NCI-H345 treated with DMSO at 0.1 percent for 48 hours (cell line): ENCODE results near the gene MARCHF10.
"Not testable (repeated sequence)": the region's sequence is repeated elsewhere in the genome, so short reads cannot be mapped to it uniquely, and the experiment has no call there.

Experiments used
- DNase-seq: peaks from one replicate; lab custom pipeline; 2025; ENCODE audit not compliant: unreplicated experiment; lab: John Stamatoyannopoulos, UW

The MARCHF10 gene

GRCh38 chr17:62702746-62703260 lies 105.3 kb downstream of the MARCHF10 start:
- DNase-seq: no peak

GRCh38 chr17:62701706-62702085 lies 106.4 kb downstream of the MARCHF10 start:
- DNase-seq: no peak

- DNase-seq: no peak
Measured at GRCh38 chr17:62700964-62701705, 107.0 kb downstream of the MARCHF10 start.

GRCh38 chr17:62698459-62698858 lies 109.7 kb downstream of the MARCHF10 start:
- DNase-seq: not testable (repeated sequence)

- DNase-seq: no peak
Measured at GRCh38 chr17:62696726-62697490, 111.2 kb downstream of the MARCHF10 start.

- no peak for DNase-seq
Measured at GRCh38 chr17:62696256-62696655, 111.9 kb downstream of the MARCHF10 start.

GRCh38 chr17:62695093-62695738 lies 112.9 kb downstream of the MARCHF10 start:
- not testable (repeated sequence) for DNase-seq

GRCh38 chr17:62693616-62694409 lies 114.3 kb downstream of the MARCHF10 start:
- no peak for DNase-seq

- DNase-seq: no peak
Measured at GRCh38 chr17:62692721-62693431, 115.2 kb downstream of the MARCHF10 start.

- no peak for DNase-seq
Measured at GRCh38 chr17:62692159-62692651, 115.9 kb downstream of the MARCHF10 start.

- not testable (repeated sequence) for DNase-seq
Measured at GRCh38 chr17:62691589-62691915, 116.6 kb downstream of the MARCHF10 start.

- DNase-seq: no peak
Measured at GRCh38 chr17:62690168-62690897, 117.8 kb downstream of the MARCHF10 start.

GRCh38 chr17:62689441-62690167 lies 118.5 kb downstream of the MARCHF10 start:
- DNase-seq: no peak

- DNase-seq: no peak
Measured at GRCh38 chr17:62688398-62689160, 119.5 kb downstream of the MARCHF10 start.

GRCh38 chr17:62687997-62688396 lies 120.1 kb downstream of the MARCHF10 start:
- DNase-seq: no peak

GRCh38 chr17:62684179-62684578 lies 123.9 kb downstream of the MARCHF10 start:
- no peak for DNase-seq

- no peak for DNase-seq
Measured at GRCh38 chr17:62681939-62682381, 126.2 kb downstream of the MARCHF10 start.
